ENCODE data around the gene PSME2. TPM values are rescaled to one million over a fixed set of nuclear protein-coding genes. Genes with fewer than 3 reads are reported as not detected.

PSME2 gene
- total and polyA plus RNA-seq, 10 of the 15 experiments (the other 5 are each of a cell fraction or from before 2014, with no cell fraction given), result 510 to 3,542 (median 913) TPM

GRCh38 chr14:24095271-24096068, 50.9 kb downstream of the PSME2 start (continued):
- no peak for TF ChIP-seq HDAC6 (IDR thresholded peaks at IDR 0.05; ENCODE audit: unreplicated experiment)
- TF ChIP-seq, protein P1, sequence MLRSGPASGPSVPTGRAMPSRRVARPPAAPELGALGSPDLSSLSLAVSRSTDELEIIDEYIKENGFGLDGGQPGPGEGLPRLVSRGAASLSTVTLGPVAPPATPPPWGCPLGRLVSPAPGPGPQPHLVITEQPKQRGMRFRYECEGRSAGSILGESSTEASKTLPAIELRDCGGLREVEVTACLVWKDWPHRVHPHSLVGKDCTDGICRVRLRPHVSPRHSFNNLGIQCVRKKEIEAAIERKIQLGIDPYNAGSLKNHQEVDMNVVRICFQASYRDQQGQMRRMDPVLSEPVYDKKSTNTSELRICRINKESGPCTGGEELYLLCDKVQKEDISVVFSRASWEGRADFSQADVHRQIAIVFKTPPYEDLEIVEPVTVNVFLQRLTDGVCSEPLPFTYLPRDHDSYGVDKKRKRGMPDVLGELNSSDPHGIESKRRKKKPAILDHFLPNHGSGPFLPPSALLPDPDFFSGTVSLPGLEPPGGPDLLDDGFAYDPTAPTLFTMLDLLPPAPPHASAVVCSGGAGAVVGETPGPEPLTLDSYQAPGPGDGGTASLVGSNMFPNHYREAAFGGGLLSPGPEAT (IDR thresholded peaks at IDR 0.05; ENCODE audit: low read depth), result peak; percentile 53
- peak; percentile 72; the same call in 1 of the 2 replicates for TF ChIP-seq IRF4 (IDR thresholded peaks at IDR 0.05; ENCODE audit: low read depth, low read length)
- no peak for TF ChIP-seq RFX5 (IDR thresholded peaks at IDR 0.05; ENCODE audit: low read depth, low read length)
- peak; percentile 59; the same call in 1 of the 2 replicates for TF ChIP-seq FOXK2 (IDR thresholded peaks at IDR 0.05)
- TF ChIP-seq FOXM1 (IDR thresholded peaks at IDR 0.05; ENCODE audit: low read depth, low read length), result no peak
- peak; percentile 45 for TF ChIP-seq EED (IDR thresholded peaks at IDR 0.05; ENCODE audit: low read depth)
- no peak for TF ChIP-seq CHD1 (IDR thresholded peaks at IDR 0.05; ENCODE audit: low read depth, low read length)
- TF ChIP-seq MAX (IDR thresholded peaks at IDR 0.05; ENCODE audit: low read depth, low read length), result peak; percentile 95
- TF ChIP-seq SMAD5 (IDR thresholded peaks at IDR 0.05; ENCODE audit: low read depth), result peak; percentile 99
- TF ChIP-seq CHD2 (IDR thresholded peaks at IDR 0.05; ENCODE audit: borderline replicate concordance, low read depth, low read length), result 0 out of 2 replicates have a peak, but pooled peaks have one; percentile 32
- 0 out of 2 replicates have a peak, but pooled peaks have one; percentile 28 for TF ChIP-seq TARDBP (IDR thresholded peaks at IDR 0.05; ENCODE audit: borderline replicate concordance)
- TF ChIP-seq, protein P2, sequence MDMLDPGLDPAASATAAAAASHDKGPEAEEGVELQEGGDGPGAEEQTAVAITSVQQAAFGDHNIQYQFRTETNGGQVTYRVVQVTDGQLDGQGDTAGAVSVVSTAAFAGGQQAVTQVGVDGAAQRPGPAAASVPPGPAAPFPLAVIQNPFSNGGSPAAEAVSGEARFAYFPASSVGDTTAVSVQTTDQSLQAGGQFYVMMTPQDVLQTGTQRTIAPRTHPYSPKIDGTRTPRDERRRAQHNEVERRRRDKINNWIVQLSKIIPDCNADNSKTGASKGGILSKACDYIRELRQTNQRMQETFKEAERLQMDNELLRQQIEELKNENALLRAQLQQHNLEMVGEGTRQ (IDR thresholded peaks at IDR 0.05; ENCODE audit: borderline replicate concordance, low read depth, low read length), result peak; percentile 91
- 0 out of 2 replicates have a peak, but pooled peaks have one; percentile 66 for TF ChIP-seq TBL1XR1 (IDR thresholded peaks at IDR 0.05; ENCODE audit: low read depth, low read length)
- no peak for TF ChIP-seq E4F1 (IDR thresholded peaks at IDR 0.05; ENCODE audit: borderline replicate concordance, partially characterized antibody)
- peak; percentile 73; the same call in 1 of the 2 replicates for TF ChIP-seq PRDM15 (CRISPR knock-in tag; IDR thresholded peaks at IDR 0.05)
- no peak for TF ChIP-seq EZH2 (IDR thresholded peaks at IDR 0.05; ENCODE audit: borderline replicate concordance, control insufficient read depth, low read depth, low read length)
- no peak for TF ChIP-seq TCF7 (IDR thresholded peaks at IDR 0.05; ENCODE audit: borderline replicate concordance)
- TF ChIP-seq RAD51 (IDR thresholded peaks at IDR 0.05), result peak; percentile 99
- TF ChIP-seq CREB1 (IDR thresholded peaks at IDR 0.05; ENCODE audit: low read depth), result peak; percentile 50
- peak; percentile 43 for TF ChIP-seq LARP7 (IDR thresholded peaks at IDR 0.05)
- 0 out of 2 replicates have a peak, but pooled peaks have one; percentile 78 for TF ChIP-seq MTA3 (IDR thresholded peaks at IDR 0.05; ENCODE audit: borderline replicate concordance, low read length)
